Keratinocyte (primary cell): ENCODE data around the gene P2RX1. TPM values are rescaled to one million over a fixed set of nuclear protein-coding genes. Genes with fewer than 3 reads are reported as not detected.

Source experiments
- DNase-seq: peaks from one replicate; pipeline ENCODE4 v3.0.0-alpha.2; 2011; ENCODE audit warnings: low read depth, missing footprints, low spot score
- FAIRE-seq: peaks from 2 replicates; lab custom pipeline; 2011; peaks lifted over from hg19 to GRCh38; lab: Jason Lieb, UNC
- H2AFZ ChIP-seq: 2 replicates; pipeline ENCODE4 v1.6.0; 2012; ENCODE audit warnings: low read length, control low read depth, inconsistent platforms; ENCODE audit not compliant: control insufficient read depth
- H3K27ac ChIP-seq: 2 replicates; pipeline ENCODE4 v1.5.1; 2011; ENCODE audit warnings: low read length; ENCODE audit not compliant: control insufficient read depth, insufficient read depth
- H3K27me3 ChIP-seq: 3 replicates; pipeline ENCODE4 v1.6.0; 2011; ENCODE audit warnings: low read length; ENCODE audit not compliant: control insufficient read depth, insufficient read depth; ENCODE audit errors: extremely low read depth
- H3K36me3 ChIP-seq, 2 experiments: 2 replicates in 1 of 2; 3 replicates in 1 of 2; pipeline ENCODE4 v1.5.1; 2011; ENCODE audit warnings: low read length in 2 of 2, mild to moderate bottlenecking in 1 of 2; ENCODE audit not compliant: control insufficient read depth in 2 of 2, insufficient read depth in 2 of 2; ENCODE audit errors: extremely low read depth in 1 of 2
- H3K4me1 ChIP-seq: 3 replicates; pipeline ENCODE4 v1.5.1; 2011; ENCODE audit warnings: low read length; ENCODE audit not compliant: control insufficient read depth, insufficient read depth; ENCODE audit errors: extremely low read depth
- H3K4me2 ChIP-seq: 3 replicates; pipeline ENCODE4 v1.6.0; 2011; ENCODE audit warnings: low read depth, low read length; ENCODE audit not compliant: control insufficient read depth, insufficient read depth; ENCODE audit errors: extremely low read depth
- H3K4me3 ChIP-seq, 3 experiments: fragments of 200-600 bp in 1 of 3; sonication (generic) in 1 of 3; 2 replicates in 2 of 3; 3 replicates in 1 of 3; pipeline ENCODE4 v1.5.1; 2011 to 2016; ENCODE audit warnings: low read length in 3 of 3, mild to moderate bottlenecking in 3 of 3, control low read depth in 2 of 3, inconsistent platforms in 1 of 3, low read depth in 1 of 3, mixed read lengths in 1 of 3, mixed run types in 1 of 3, moderate library complexity in 1 of 3; ENCODE audit not compliant: control insufficient read depth in 2 of 3, insufficient read depth in 2 of 3; ENCODE audit errors: extremely low read depth in 1 of 3
- H3K79me2 ChIP-seq: 2 replicates; pipeline ENCODE4 v1.6.0; 2012; ENCODE audit warnings: low read length; ENCODE audit not compliant: control insufficient read depth, insufficient read depth
- H3K9ac ChIP-seq: 3 replicates; pipeline ENCODE4 v1.6.0; 2011; ENCODE audit warnings: low read length; ENCODE audit not compliant: control insufficient read depth, insufficient read depth; ENCODE audit errors: extremely low read depth
- H3K9me1 ChIP-seq: 3 replicates; pipeline ENCODE4 v1.6.0; 2011; ENCODE audit warnings: low read length; ENCODE audit not compliant: control insufficient read depth, insufficient read depth; ENCODE audit errors: extremely low read depth
- H3K9me3 ChIP-seq: 2 replicates; pipeline ENCODE4 v1.5.1; 2012; ENCODE audit warnings: low read depth, low read length; ENCODE audit not compliant: control insufficient read depth
- H4K20me1 ChIP-seq: 3 replicates; pipeline ENCODE4 v1.6.0; 2011; ENCODE audit warnings: low read length; ENCODE audit not compliant: control insufficient read depth, insufficient read depth; ENCODE audit errors: extremely low read depth
- CTCF ChIP-seq, 3 experiments: IDR thresholded peaks in 1 of 3; conservative IDR thresholded peaks in 1 of 3; optimal IDR thresholded peaks in 1 of 3; 2 replicates in 2 of 3; 3 replicates in 1 of 3; pipeline versions ENCODE3 to v1.5.1; 2011; ENCODE audit warnings: low read length in 3 of 3, mild to moderate bottlenecking in 3 of 3, moderate library complexity in 2 of 3, control low read depth in 1 of 3, inconsistent platforms in 1 of 3; ENCODE audit not compliant: insufficient read depth in 2 of 3; ENCODE audit errors: extremely low read depth in 1 of 3
- EZH2 ChIP-seq: IDR thresholded peaks from one replicate; pipeline ENCODE4 v1.6.1; 2012; ENCODE audit warnings: inconsistent platforms, mild to moderate bottlenecking, low read length, moderate library complexity
- dilution Hi-C: fragments of 300-500 bp; cut with MboI; formaldehyde crosslinking; loops from one replicate; pipeline ENCODE4 v1.7.0; 2020; ENCODE audit warnings: low sequenced_read_pairs; ENCODE audit not compliant: extremely low pct_ligation_motif_present
- polyA plus RNA-seq, 5 experiments: library from polyadenylated mRNA; depleted of rRNA in 3 of 5; stranded (reverse) in 3 of 5; stranded (forward) in 1 of 5; unstranded in 1 of 5; fragments of >200 nt; gene quantifications; 1 replicate in 1 of 5; 2 replicates in 3 of 5; 3 replicates in 1 of 5; pipeline versions ENCODE4 v1.2.1 to v1.2.3, GENCODE V29; 2011 to 2012; ENCODE audit warnings: missing spikeins in 2 of 5, low read depth in 1 of 5, low replicate concordance in 1 of 5

P2RX1 gene
- polyA plus RNA-seq, 1 donor (not counting 4 experiments of a cell fraction or from before 2014, with no cell fraction given): not detected

GRCh38 chr17:3959921-3960601 is 43.8 kb upstream of the P2RX1 start:
- Histone ChIP-seq H3K27ac (no peak overlapping the region), H3K9me3 (no peaks in the 10 kb centered on the region), H3K9me1 (no peaks in the 10 kb centered on the region), H3K27me3 (peaks cover 31% of the 10 kb centered on the region), H3K4me2 (no peak overlapping the region), H2AFZ (no peak overlapping the region), H3K9ac (no peak overlapping the region), H3K4me3 (no peak overlapping the region), H4K20me1 (no peaks in the 10 kb centered on the region), H3K36me3 (no peaks in the 10 kb centered on the region), H3K79me2 (no peaks in the 10 kb centered on the region), H3K4me1 (peaks cover 5% of the 10 kb centered on the region)
- FAIRE-seq (no peak), DNase-seq (no peak)
- dilution Hi-C loops: no loop called here
- TF ChIP-seq EZH2: no peak
- no peak for TF ChIP-seq CTCF (optimal IDR thresholded peaks at IDR 0.05 in 1 of 3, IDR thresholded peaks at IDR 0.05 in 1 of 3, conservative IDR thresholded peaks at IDR 0.05 in 1 of 3; ENCODE audit: extremely low read depth in 1 of 3, insufficient read depth in 2 of 3, low read length in 3 of 3)

DNA sequence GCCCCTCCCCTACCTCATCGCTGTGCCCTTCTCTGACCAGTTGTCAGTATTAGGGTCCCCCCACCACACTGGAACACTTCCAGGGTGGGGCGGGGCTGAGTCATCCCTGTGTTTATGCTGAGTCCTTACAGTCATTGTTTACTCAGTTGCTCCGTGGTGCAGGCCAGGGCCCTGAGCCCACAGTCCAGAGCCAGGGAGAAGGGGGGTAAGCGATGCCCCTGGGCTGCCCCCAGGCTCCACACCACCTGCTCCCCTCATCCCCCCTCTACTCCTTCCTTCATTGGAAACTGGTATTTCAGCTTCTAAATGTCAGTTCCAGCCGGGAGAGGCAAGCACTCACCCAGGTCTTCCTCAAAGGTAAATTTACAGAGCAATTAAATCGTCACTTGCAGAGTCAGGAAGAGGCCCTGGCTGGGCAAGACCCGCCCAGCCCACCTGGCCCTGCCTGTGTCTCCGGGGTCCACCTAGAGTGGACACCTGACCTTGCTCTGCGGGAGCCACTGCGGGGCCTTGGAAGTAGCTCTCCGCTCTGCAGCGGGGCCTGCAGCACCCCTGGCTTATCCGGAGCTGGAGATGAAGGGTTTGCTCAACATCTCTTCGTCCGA is 43.1 kb upstream of the P2RX1 start:
- no peaks in the 10 kb centered on the region for H4K20me1 ChIP-seq
- no peaks in the 10 kb centered on the region for H3K4me1 ChIP-seq
- peaks cover 27% of the 10 kb centered on the region for H3K27me3 ChIP-seq
- H3K4me2 ChIP-seq: no peak overlapping the region
- no peak overlapping the region for H3K27ac ChIP-seq
- H3K9me3 ChIP-seq: no peaks in the 10 kb centered on the region
- no peak for TF ChIP-seq EZH2
- dilution Hi-C loops: no loop called here
- H3K9ac ChIP-seq: no peak overlapping the region
- H3K4me3 ChIP-seq: no peak overlapping the region
- FAIRE-seq (no peak), DNase-seq (no peak)
- no peaks in the 10 kb centered on the region for H3K9me1 ChIP-seq
- H3K79me2 ChIP-seq: no peaks in the 10 kb centered on the region
- no peak overlapping the region for H2AFZ ChIP-seq
- no peaks in the 10 kb centered on the region for H3K36me3 ChIP-seq
